OCI-LY7 (cell line): ENCODE measurements around the gene ACTL9. TPM values are rescaled to one million over a fixed set of nuclear protein-coding genes. Genes with fewer than 3 reads are reported as not detected.
"Not testable (repeated sequence)": the region's sequence is repeated elsewhere in the genome, so short reads cannot be mapped to it uniquely, and the experiment has no call there.

Experiments used
- BruUV-seq: library from RNA; stranded (reverse); fragments of 400-500 nt; replicated peaks from 2 replicates; lab custom pipeline; 2021; lab: Mats Ljungman, UMichigan
- CTCF ChIA-PET: fragments of 300-600 bp; sonication (Branson Sonifier 250); formaldehyde crosslinking; loops from one replicate; lab custom pipeline; 2022; ENCODE audit warnings: antibody characterized with exemption; ENCODE audit not compliant: unreplicated experiment; lab: Charles Lee
- POLR2A ChIA-PET: fragments of 300-600 bp; sonication (Branson Sonifier 250); formaldehyde crosslinking; loops from one replicate; lab custom pipeline; 2022; ENCODE audit warnings: antibody characterized with exemption; lab: Charles Lee
- DNase-seq: peaks from one replicate; pipeline ENCODE4 v3.0.0-alpha.2; 2015; ENCODE audit warnings: low spot score
- H2AFZ ChIP-seq: fragments of 200-600 bp; sonication (generic), shearing (Covaris generic); 2 replicates; pipeline ENCODE4 v1.6.1; 2014; ENCODE audit warnings: mild to moderate bottlenecking, antibody characterized with exemption, low read length, moderate library complexity
- H3K27ac ChIP-seq: fragments of 200-600 bp; sonication (generic); 2 replicates; pipeline ENCODE4 v1.5.1; 2014; ENCODE audit warnings: mixed run types, low read depth, mild to moderate bottlenecking, moderate library complexity, low read length, inconsistent platforms; ENCODE audit not compliant: poor library complexity, severe bottlenecking
- H3K36me3 ChIP-seq: fragments of 200-600 bp; sonication (generic); 2 replicates; pipeline ENCODE4 v1.6.1; 2014; ENCODE audit warnings: mild to moderate bottlenecking, antibody characterized with exemption, low read length, moderate library complexity, mixed read lengths; ENCODE audit not compliant: insufficient read depth
- H3K4me1 ChIP-seq: fragments of 200-600 bp; sonication (generic); 2 replicates; pipeline ENCODE4 v1.5.1; 2014; ENCODE audit warnings: mild to moderate bottlenecking, low read length; ENCODE audit not compliant: insufficient read depth, poor library complexity, severe bottlenecking
- H3K4me2 ChIP-seq: fragments of 200-600 bp; sonication (generic); 2 replicates; pipeline ENCODE4 v1.6.1; 2014; ENCODE audit warnings: mild to moderate bottlenecking, low read length
- H3K4me3 ChIP-seq: fragments of 200-600 bp; sonication (generic); 2 replicates; pipeline ENCODE4 v1.5.1; 2014; ENCODE audit warnings: mild to moderate bottlenecking, low read depth, low read length; ENCODE audit not compliant: poor library complexity, severe bottlenecking
- H3K79me2 ChIP-seq: fragments of 200-600 bp; sonication (generic); 2 replicates; pipeline ENCODE4 v1.6.1; 2016; ENCODE audit warnings: low read depth, mild to moderate bottlenecking, low read length, moderate library complexity, mixed read lengths; ENCODE audit not compliant: insufficient read depth
- H3K9me2 ChIP-seq: fragments of 200-600 bp; sonication (generic); 2 replicates; pipeline ENCODE4 v1.6.1; 2016; ENCODE audit warnings: mild to moderate bottlenecking, low read length, mixed read lengths; ENCODE audit not compliant: insufficient read depth
- H3K9me3 ChIP-seq: fragments of 200-600 bp; sonication (generic); 2 replicates; pipeline ENCODE4 v1.6.1; 2014; ENCODE audit warnings: mild to moderate bottlenecking, mixed run types, low read length, mixed read lengths
- H4K20me1 ChIP-seq: fragments of 200-600 bp; sonication (generic); 2 replicates; pipeline ENCODE4 v1.6.1; 2014; ENCODE audit warnings: mild to moderate bottlenecking, antibody characterized with exemption, low read length, moderate library complexity, mixed read lengths; ENCODE audit not compliant: insufficient read depth
- EZH2phosphoT487 ChIP-seq: fragments of 200-600 bp; sonication (generic); IDR thresholded peaks from 2 replicates; pipeline ENCODE4 v1.6.1; 2018; ENCODE audit warnings: low read depth, borderline replicate concordance, mild to moderate bottlenecking, mixed run types, antibody characterized with exemption, low read length, moderate library complexity, mixed read lengths
- intact Hi-C: fragments of 100-400 bp; cut with micrococcal nuclease; formaldehyde crosslinking; loops from one replicate; pipeline ENCODE4 v1.10.0; 2022; ENCODE audit not compliant: unreplicated experiment
- total RNA-seq, 2 experiments: library from RNA; depleted of rRNA in 1 of 2; stranded (reverse); fragments of >200 nt in 1 of 2; shearing (Covaris generic) in 1 of 2; gene quantifications; 2 replicates each; pipeline ENCODE4 v1.2.3, GENCODE V29; 2014 to 2022
- TF ChIP-seq, protein P1 (sequence below): fragments of 200-600 bp; sonication (generic); conservative IDR thresholded peaks from 2 replicates; pipeline ENCODE4 v1.5.1; 2014; ENCODE audit warnings: mild to moderate bottlenecking, antibody characterized with exemption, low read length, moderate library complexity, mixed read lengths

ACTL9 gene
- total RNA-seq, 2 experiments from 2014 or later, result not detected

DNA sequence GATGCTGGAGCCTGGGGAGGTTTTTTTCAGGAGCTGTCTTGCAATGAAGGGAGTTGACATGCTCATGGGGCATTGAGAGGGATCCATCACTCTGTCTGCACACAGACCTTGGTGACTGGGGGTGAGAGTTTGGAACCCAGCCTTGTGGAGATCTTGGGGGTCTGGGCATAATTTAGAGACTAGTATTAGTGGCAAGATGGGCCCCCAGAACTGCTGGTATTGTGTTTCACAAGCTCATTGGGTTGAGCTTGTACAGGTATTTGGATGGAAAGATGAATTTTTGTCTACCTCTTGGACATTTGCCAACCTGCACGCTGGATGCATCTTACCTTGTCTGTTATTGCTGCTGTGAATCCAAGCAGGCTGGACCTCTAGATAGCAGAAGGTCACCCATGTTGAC is 22.7 kb upstream of the ACTL9 start, which contains the start of gene OR2Z1:
Gene OR2Z1, plus strand, starts transcription at position 301 of the 400 bp plus-strand sequence. CDS start 9,395 bp downstream, outside the sequence.
- CTCF ChIA-PET, result no interaction called here
- H3K4me1 ChIP-seq, result no peaks in the 10 kb centered on the region
- no TSS peak for BruUV-seq
- no peak within 1 kb of the TSS for H2AFZ ChIP-seq
- no peak within 1 kb of the TSS for H3K27ac ChIP-seq
- H3K9me3 ChIP-seq, result no peaks in the 10 kb centered on the region
- H4K20me1 ChIP-seq, result no peaks in the 10 kb centered on the region
- H3K4me3 ChIP-seq, result no peak within 1 kb of the TSS
- no peaks in the 10 kb centered on the region for H3K36me3 ChIP-seq
- DNase-seq, result no peak
- no peak within 1 kb of the TSS for H3K4me2 ChIP-seq
- H3K79me2 ChIP-seq, result no peaks in the 10 kb centered on the region
- TF ChIP-seq, protein P1, sequence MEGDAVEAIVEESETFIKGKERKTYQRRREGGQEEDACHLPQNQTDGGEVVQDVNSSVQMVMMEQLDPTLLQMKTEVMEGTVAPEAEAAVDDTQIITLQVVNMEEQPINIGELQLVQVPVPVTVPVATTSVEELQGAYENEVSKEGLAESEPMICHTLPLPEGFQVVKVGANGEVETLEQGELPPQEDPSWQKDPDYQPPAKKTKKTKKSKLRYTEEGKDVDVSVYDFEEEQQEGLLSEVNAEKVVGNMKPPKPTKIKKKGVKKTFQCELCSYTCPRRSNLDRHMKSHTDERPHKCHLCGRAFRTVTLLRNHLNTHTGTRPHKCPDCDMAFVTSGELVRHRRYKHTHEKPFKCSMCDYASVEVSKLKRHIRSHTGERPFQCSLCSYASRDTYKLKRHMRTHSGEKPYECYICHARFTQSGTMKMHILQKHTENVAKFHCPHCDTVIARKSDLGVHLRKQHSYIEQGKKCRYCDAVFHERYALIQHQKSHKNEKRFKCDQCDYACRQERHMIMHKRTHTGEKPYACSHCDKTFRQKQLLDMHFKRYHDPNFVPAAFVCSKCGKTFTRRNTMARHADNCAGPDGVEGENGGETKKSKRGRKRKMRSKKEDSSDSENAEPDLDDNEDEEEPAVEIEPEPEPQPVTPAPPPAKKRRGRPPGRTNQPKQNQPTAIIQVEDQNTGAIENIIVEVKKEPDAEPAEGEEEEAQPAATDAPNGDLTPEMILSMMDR, result no peak
- TF ChIP-seq EZH2phosphoT487, result no peak
- POLR2A ChIA-PET, result no interaction called here
- intact Hi-C loops, result no loop called here
- H3K9me2 ChIP-seq, result no peaks in the 10 kb centered on the region

DNA sequence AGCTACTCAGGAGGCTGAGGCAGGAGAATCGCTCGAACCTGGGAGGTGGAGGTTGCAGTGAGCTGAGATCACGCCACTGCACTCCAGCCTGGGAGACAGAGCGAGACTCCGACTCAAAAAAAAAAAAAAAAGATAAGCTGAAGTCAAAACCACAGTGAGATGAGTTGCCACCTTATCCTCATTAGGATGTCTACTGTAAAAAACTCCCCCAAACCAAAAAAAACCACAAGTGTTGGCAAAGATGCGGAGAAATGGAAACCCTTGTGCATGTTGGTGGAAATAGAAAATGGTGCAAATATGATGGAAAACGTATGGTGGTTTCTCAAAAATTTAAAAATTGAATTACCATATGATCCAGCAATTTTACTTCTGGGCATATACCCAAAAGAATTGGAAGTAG is 11.7 kb upstream of the ACTL9 start:
- H2AFZ ChIP-seq, BruUV-seq, H3K4me3 ChIP-seq, intact Hi-C loops, H3K4me2 ChIP-seq, CTCF ChIA-PET, H3K36me3 ChIP-seq, H3K9me2 ChIP-seq, POLR2A ChIA-PET, H3K4me1 ChIP-seq, H3K79me2 ChIP-seq, H4K20me1 ChIP-seq, DNase-seq, H3K9me3 ChIP-seq, H3K27ac ChIP-seq: not testable (repeated sequence)

DNA sequence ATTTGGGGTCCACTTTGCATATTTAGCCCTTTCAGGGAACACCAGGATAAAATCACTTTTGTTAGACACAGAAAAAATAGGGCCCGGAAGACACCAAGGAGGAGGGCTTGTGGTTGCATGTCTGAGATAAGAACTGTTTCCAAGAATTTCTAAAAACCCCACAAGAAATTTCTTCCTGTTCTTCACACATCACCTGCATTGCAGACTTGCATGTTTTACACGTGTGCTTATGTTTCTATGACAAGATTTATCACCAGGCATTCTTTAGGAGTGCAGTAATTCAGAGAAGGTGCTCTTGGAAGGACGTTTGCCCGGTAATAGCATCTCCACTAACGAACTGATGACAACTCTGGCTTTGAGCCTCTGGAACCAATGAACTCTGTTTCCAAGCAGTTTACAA is 7.1 kb upstream of the ACTL9 start:
- no peak for TF ChIP-seq EZH2phosphoT487
- TF ChIP-seq, protein P1, result no peak
- Histone ChIP-seq H3K4me3 (no peak overlapping the region), H3K79me2 (no peaks in the 10 kb centered on the region), H2AFZ (no peak overlapping the region), H3K9me2 (no peaks in the 10 kb centered on the region), H3K27ac (no peak overlapping the region), H3K4me2 (no peak overlapping the region), H4K20me1 (no peaks in the 10 kb centered on the region), H3K4me1 (no peaks in the 10 kb centered on the region), H3K9me3 (no peaks in the 10 kb centered on the region), H3K36me3 (no peaks in the 10 kb centered on the region)
- BruUV-seq, result no TSS peak
- ChIA-PET CTCF (no interaction called here), POLR2A (no interaction called here)
- intact Hi-C loops, result no loop called here
- no peak for DNase-seq

DNA sequence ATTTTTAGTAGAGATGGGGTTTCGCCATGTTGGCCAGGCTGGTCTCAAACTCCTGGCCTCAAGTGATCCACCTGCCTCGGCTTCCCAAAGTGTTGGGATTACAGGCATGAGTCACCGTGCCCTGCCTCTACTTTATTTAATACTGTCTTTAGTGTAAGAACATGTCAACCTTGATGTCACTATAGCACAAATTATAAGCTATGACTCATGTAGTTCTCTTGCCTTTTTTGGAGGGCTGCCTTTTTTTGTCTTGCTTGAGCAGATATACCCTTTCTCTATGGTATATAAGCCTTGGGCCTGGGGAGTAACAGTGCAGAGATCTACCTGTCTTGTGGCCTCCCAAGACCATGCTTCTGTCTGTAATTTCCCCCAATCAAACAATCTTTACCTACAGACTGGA is 6.7 kb upstream of the ACTL9 start:
- H3K4me1 ChIP-seq, BruUV-seq, H3K4me3 ChIP-seq, CTCF ChIA-PET, H2AFZ ChIP-seq, H3K4me2 ChIP-seq, H4K20me1 ChIP-seq, H3K9me3 ChIP-seq, DNase-seq, H3K79me2 ChIP-seq, intact Hi-C loops, H3K36me3 ChIP-seq, H3K9me2 ChIP-seq, POLR2A ChIA-PET, H3K27ac ChIP-seq: not testable (repeated sequence)
